D341Med (cell line): Measurements from ENCODE around the gene TNNI3K.
"Not testable (repeated sequence)": the region's sequence is repeated elsewhere in the genome, so short reads cannot be mapped to it uniquely, and the experiment has no call there.

ENCODE experiments used
- DNase-seq: peaks from one replicate; pipeline ENCODE4 v3.0.0; 2012; ENCODE audit warnings: low spot score

Gene TNNI3K

GRCh38 chr1:74235153-74235552, at the start of gene TNNI3K:
TNNI3K (plus strand) TSS chr1:74235387; CDS start chr1:74235452, 65 bp downstream.
- DNase-seq, result no peak

- no peak for DNase-seq
These were observed 41.3 kb upstream of the TNNI3K start for GRCh38 chr1:74193908-74194307.

DNA sequence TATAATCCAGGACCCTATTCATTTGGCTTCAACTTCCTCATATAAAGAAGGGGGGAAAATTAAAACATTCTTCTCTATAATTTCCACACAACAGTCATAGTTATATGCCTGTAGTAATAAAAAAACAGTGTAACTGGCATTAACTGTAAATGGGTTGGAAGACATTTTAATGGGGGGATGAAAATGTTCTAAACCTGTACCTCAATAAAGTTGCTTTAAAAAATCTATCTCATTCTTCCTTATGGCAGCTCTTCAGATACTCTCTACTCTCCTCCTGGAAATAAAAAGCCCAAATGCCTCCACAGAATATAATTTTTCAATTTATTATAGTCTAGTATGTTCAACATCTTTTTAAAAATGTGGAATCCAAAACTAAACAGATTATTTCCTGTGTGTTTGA, 39.8 kb upstream of the TNNI3K start:
- no peak for DNase-seq

DNA sequence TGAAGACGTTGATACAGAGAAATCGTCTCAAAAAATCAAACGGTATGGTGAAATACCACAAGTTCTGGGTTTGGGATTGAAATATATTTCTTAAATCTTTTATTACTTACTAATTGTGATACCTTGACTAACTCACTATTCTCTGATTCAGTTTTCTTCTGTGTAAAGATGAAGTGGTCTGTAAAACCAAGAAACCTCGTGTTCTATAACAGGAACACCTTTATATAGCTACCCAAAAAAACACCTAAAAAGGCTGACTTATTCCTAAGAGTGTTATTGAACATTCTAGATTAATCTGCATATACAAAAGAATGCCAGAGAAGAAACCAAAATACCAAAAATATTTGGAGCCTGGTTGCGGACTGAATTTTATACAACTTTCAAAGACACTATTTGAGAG, 37.9 kb upstream of the TNNI3K start:
- DNase-seq, result no peak

DNA sequence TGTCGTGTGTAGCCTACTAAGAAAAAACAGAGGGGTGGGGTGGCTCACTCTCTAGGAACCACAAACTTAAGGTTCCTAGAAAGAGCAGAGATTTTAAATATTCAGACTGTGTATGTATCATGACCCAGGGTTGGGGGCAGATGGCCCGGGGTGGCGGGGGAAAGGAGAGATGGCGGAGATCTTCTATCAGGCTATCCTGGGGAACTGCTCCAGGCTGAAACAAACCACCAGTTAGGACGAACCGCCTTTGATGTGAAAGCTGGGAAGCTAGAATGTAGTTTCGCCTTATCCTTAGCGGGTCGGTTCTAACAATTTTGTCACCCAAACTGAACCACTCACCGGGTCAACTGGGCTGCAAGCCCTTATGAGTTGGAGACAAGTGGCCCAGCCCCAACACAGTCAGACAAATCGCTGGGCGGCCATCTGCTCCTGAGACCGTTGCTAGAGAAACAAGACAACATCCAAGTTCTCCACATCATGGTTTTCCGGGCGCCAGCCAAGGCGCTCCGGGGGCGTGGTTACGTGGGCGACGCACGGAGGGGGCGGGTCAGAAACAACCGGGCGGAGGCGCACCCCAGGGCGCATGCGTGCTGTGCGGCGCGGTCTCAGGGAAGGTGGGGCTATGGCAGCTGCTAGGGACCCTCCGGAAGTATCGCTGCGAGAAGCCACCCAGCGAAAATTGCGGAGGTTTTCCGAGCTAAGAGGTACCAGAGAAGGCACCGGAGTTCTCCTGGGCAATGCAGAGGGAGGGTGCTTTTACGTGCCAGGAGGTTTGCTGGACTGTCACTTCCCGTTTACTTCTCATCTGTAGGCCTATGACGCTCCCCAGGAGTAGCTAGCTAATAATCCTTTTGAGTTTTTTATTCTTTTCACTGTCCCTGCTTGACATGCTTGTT, 37.3 kb upstream of the TNNI3K start, which contains the start of the genes FPGT and LRRIQ3:
Gene FPGT (plus strand): TSS at position 586 of the 896 bp plus-strand sequence. CDS start 37 bp downstream, at position 623.
Gene LRRIQ3 (minus strand): TSS at position 520 of the 896 bp plus-strand sequence. CDS start 14,492 bp downstream, outside the sequence.
- DNase-seq, result peak; percentile 97

DNA sequence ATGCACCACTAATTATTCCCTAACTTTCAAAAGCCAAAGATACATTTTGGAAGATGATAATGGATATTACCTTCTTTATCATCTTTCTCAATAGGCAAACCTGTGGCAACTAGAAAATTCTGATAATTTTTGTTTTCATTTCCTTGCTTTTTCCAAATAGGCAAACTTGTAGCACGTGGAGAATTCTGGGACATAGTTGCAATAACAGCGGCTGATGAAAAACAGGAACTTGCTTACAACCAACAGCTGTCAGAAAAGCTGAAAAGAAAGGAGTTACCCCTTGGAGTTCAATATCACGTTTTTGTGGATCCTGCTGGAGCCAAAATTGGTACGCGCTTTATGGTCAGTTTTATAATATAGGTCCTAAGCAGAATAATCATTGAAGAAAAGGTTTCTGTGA, 35.7 kb upstream of the TNNI3K start:
- DNase-seq, result no peak

DNA sequence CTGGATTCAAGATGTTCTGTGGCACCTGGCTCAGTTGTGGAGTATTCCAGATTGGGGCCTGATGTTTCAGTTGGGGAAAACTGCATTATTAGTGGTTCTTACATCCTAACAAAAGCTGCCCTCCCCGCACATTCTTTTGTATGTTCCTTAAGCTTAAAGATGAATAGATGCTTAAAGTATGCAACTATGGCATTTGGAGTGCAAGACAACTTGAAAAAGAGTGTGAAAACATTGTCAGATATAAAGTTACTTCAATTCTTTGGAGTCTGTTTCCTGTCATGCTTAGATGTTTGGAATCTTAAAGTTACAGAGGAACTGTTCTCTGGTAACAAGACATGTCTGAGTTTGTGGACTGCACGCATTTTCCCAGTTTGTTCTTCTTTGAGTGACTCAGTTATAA, 29.9 kb upstream of the TNNI3K start:
- DNase-seq, result no peak

DNA sequence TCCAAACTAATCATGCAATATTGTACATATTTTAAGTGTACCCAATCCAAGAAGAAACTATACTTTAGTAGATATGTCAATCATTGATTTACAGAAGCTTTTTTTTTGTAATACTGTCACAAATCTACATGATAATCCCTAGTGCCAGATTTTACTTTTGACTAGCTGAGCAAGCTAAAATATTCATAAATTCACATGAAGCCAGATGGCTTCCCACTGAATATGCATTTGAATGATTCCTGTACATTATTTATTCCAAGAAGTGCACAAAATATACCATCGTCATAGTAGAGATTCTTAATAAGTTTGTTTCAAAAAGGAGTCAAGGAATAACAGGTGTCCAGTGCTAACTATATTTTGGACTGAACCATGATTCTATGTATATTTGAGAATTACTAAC, 20.0 kb upstream of the TNNI3K start:
- DNase-seq, result no peak

DNA sequence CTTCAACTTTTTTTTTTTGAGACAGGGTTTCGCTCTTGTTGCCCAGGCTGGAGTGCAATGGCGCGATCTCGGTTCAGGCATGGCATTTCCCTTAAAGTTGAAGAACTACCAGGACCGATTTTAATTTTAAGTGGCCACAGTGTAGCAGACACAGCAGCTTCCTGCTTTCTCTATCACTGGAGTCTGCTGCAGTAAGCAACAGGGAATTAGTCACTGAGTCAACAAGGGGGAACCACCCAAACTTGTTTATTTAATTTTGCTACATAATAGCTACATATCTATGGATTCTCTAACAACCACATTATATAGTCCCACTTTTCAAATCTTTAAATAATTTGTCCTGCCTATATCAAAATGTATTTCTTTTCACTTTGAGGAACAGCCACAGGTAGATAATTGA, 12.5 kb upstream of the TNNI3K start:
- no peak for DNase-seq

DNA sequence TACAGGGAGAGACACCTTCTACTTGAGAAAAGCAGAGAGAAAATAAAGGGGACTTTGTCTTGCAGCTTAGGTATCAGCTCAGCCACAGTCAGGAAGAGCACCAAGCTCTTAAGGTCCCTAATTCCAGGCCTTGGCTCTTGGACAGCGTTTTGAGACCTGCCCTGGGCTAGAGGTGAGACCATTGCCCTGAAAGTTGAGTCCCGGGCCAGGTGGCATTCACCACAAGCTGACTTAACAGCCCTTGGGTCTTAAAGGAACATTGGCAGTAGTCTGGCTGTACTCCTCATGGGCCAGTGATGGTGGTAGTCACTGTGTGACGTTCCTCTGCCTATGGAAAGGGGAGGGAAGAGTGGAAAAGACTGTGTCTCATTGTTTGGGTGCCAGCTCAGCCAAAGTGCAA, 11.7 kb upstream of the TNNI3K start:
- DNase-seq, result no peak

GRCh38 chr1:74236440-74236839, 1.3 kb downstream of the TNNI3K start:
- no peak for DNase-seq

GRCh38 chr1:74237035-74237434, 1.8 kb downstream of the TNNI3K start:
- DNase-seq, result no peak

- no peak for DNase-seq
These were observed 2.6 kb downstream of the TNNI3K start for GRCh38 chr1:74237787-74238186.

GRCh38 chr1:74245168-74245772, 10.1 kb downstream of the TNNI3K start:
- DNase-seq, result no peak

DNA sequence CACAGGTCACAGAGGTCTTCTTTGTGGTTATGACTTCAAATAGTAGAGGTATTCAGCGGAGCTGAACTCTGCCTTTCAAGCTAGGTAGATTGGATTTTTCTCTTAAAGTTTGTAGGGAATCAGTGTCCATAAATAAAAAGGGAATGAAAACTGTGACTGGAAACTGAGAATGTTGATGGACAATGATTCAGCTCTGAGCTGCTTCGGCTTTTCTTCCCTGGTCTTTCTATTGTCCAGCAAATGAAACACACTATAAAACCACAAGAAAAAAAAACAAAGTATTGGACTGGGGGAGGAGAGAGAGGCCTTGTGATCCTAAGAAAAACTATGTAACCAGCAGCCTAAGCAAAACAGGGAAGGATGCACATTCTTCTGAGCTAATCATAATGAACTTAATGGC, 11.1 kb downstream of the TNNI3K start:
- DNase-seq, result no peak

DNA sequence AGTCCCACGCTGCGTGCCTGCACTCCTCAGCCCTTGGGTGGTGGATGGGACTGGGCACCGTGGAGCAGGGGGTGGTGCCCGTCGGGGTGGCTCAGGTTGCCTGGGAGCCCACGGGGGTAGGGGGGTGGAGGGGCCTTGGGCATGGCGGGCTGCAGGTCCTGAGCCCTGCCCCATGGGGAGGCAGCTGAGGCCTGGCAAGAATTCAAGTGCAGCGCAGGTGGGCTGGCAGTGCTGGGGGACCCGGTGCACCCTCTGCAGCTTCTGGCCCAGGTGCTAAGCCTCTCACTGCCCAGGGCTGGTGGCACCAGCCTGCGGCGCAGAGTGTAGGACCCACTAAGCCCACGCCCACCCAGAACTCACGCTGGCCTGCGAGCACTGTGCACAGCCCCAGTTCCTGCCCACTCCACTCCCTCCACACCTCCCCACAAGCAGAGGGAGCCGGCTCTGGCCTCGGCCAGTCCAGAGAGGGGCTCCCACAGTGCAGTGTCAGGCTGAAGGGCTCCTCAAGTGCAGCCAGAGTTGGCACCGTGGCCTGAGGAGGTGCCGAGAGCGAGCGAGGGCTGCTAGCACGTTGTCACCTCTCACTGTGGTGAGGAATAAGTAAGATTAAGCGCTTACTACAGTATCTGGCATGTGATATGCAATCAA, 12.8 kb downstream of the TNNI3K start:
- DNase-seq, result no peak

GRCh38 chr1:74253243-74253824, 18.1 kb downstream of the TNNI3K start:
- not testable (repeated sequence) for DNase-seq

- no peak for DNase-seq
These were observed 30.8 kb downstream of the TNNI3K start for GRCh38 chr1:74266001-74266400.

GRCh38 chr1:74271503-74271902, 36.3 kb downstream of the TNNI3K start:
- DNase-seq, result no peak

- no peak for DNase-seq
These were observed 45.6 kb downstream of the TNNI3K start for GRCh38 chr1:74280642-74281396.

- no peak for DNase-seq
These were observed 51.2 kb downstream of the TNNI3K start for GRCh38 chr1:74286414-74286813.

GRCh38 chr1:74314438-74314837, 79.3 kb downstream of the TNNI3K start:
- no peak for DNase-seq
